Lung (tissue), 16 donors: Measurements from ENCODE around the gene SLC34A1. TPM values are rescaled to one million over a fixed set of nuclear protein-coding genes. Genes with fewer than 3 reads are reported as not detected.

Source experiments
- ATAC-seq: fragments of 200-7000 bp; cut with Tn5 transposase; one replicate; pipeline ENCODE4 v1.9.1; 2020; ENCODE audit warnings: moderate number of reproducible peaks; ENCODE audit not compliant: insufficient read depth, low FRiP score
- DNase-seq, 3 donors: peaks; one replicate each; pipeline ENCODE4 v3.0.0-alpha.2; 2013 to 2017
- H3K27ac ChIP-seq, 2 donors: one replicate each; pipeline ENCODE4 v1.5.1; 2013; ENCODE audit warnings: mild to moderate bottlenecking in 2 of 2, moderate library complexity in 2 of 2, control low read depth in 1 of 2, inconsistent platforms in 1 of 2, low read depth in 1 of 2, low read length in 1 of 2
- H3K27me3 ChIP-seq, 3 donors: one replicate each; pipeline ENCODE4 v1.5.1; 2013; ENCODE audit warnings: low read length in 2 of 3; ENCODE audit not compliant: control insufficient read depth in 3 of 3, insufficient read depth in 3 of 3
- H3K36me3 ChIP-seq, 4 donors: one replicate each; pipeline ENCODE4 v1.5.1; 2013; ENCODE audit warnings: low read length in 4 of 4, mild to moderate bottlenecking in 1 of 4, moderate library complexity in 1 of 4; ENCODE audit not compliant: control insufficient read depth in 4 of 4, insufficient read depth in 4 of 4
- H3K4me1 ChIP-seq, 5 donors: one replicate each; pipeline ENCODE4 v1.5.1; 2013; ENCODE audit warnings: low read length in 5 of 5, mild to moderate bottlenecking in 2 of 5, moderate library complexity in 1 of 5; ENCODE audit not compliant: control insufficient read depth in 5 of 5, insufficient read depth in 5 of 5
- H3K4me3 ChIP-seq: one replicate; pipeline ENCODE4 v1.5.1; 2013; ENCODE audit warnings: mild to moderate bottlenecking, control low read depth, moderate library complexity
- H3K9ac ChIP-seq, 2 donors: one replicate each; pipeline ENCODE4 v1.5.1; 2013; ENCODE audit warnings: low read length in 2 of 2, control low read depth in 1 of 2; ENCODE audit not compliant: insufficient read depth in 1 of 2
- H3K9me3 ChIP-seq, 4 donors: one replicate each; pipeline ENCODE4 v1.5.1; 2013; ENCODE audit warnings: low read length in 3 of 4, mild to moderate bottlenecking in 1 of 4, moderate library complexity in 1 of 4; ENCODE audit not compliant: control insufficient read depth in 4 of 4, insufficient read depth in 3 of 4
- WGBS, 2 donors: extraction: QIAGEN DNeasy Blood & Tissue Kit; methylation state at CpG; one replicate each; pipeline ENCODE4 v1.1.7; 2013; 5-methylcytosine and 5-hydroxymethylcytosine counted together
- long read RNA-seq, 5 donors: transcript quantifications; one replicate each; lab custom pipeline, GENCODE V29; 2026
- polyA plus RNA-seq, 2 donors: library from polyadenylated mRNA; stranded (reverse); fragments of 200-250 nt; gene quantifications; one replicate each; pipeline ENCODE4 v1.2.1, GENCODE V29; 2013
- total RNA-seq, 2 donors: library from RNA; depleted of rRNA in 1 of 2; stranded (reverse); fragments of >200 nt in 1 of 2; gene quantifications; one replicate each; pipeline ENCODE4 v1.2.1, GENCODE V29; 2014 to 2021
- TF ChIP-seq, protein P1 (sequence below): IDR thresholded peaks from 2 replicates; pipeline ENCODE4 v1.5.1; 2012; ENCODE audit warnings: mild to moderate bottlenecking; ENCODE audit errors: control extremely low read depth, extremely low read depth
- donor health status: control.
- donor health status: control.
- donor health status: Bipolar disorder and iron deficiency.
- donor health status: healthy.
- donor health status: DM: yes; HTN: yes; CAD: no.

SLC34A1 gene, protein sequence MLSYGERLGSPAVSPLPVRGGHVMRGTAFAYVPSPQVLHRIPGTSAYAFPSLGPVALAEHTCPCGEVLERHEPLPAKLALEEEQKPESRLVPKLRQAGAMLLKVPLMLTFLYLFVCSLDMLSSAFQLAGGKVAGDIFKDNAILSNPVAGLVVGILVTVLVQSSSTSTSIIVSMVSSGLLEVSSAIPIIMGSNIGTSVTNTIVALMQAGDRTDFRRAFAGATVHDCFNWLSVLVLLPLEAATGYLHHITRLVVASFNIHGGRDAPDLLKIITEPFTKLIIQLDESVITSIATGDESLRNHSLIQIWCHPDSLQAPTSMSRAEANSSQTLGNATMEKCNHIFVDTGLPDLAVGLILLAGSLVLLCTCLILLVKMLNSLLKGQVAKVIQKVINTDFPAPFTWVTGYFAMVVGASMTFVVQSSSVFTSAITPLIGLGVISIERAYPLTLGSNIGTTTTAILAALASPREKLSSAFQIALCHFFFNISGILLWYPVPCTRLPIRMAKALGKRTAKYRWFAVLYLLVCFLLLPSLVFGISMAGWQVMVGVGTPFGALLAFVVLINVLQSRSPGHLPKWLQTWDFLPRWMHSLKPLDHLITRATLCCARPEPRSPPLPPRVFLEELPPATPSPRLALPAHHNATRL
- total RNA-seq (not detected), polyA plus RNA-seq (under 1 TPM in 1 of 2 donors, not detected in 1; 0.02 TPM)
- long read RNA-seq, donor 1, result 0 reads
- long read RNA-seq, donor 2, result 0 reads
- long read RNA-seq, donor 3, result 0 reads
- long read RNA-seq, donor 4, result 0 reads
- long read RNA-seq, donor 5, result 0 reads

DNA sequence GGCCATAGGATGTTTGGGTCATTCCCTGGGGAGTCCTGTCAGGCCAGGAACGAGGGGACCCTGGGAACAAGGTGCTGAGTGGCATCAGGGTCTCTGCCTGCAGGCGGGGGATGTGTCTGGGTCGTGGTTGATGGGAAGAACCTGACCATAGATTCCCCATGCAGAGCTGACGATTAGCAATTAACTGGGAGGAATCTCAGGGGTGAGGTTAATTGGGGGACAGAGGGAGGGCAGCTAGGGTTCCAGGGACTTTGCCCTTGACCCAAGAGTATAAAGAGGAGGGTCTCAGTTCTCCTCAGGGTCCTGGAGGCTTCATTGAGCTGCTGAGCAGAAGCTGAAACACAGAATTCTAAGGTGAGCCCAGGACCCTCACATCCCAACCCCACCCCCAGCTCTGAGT is at the start of gene SLC34A1:
SLC34A1 (plus strand) TSS at position 301 of the 400 bp plus-strand sequence. CDS start 1,308 bp downstream, outside the sequence.
- H3K4me3 ChIP-seq, result no peak within 1 kb of the TSS
- WGBS, 2 donors, result 70 to 86% methylated on average over 4 of the region's 4 CpGs
- peaks cover 0 to 6% (median 0%) of the 10 kb centered on the region in 3 donors for H3K27me3 ChIP-seq
- no peak for DNase-seq
- H3K9me3 ChIP-seq, result no peaks in the 10 kb centered on the region
- ATAC-seq, result no peak
- TF ChIP-seq, protein P1, sequence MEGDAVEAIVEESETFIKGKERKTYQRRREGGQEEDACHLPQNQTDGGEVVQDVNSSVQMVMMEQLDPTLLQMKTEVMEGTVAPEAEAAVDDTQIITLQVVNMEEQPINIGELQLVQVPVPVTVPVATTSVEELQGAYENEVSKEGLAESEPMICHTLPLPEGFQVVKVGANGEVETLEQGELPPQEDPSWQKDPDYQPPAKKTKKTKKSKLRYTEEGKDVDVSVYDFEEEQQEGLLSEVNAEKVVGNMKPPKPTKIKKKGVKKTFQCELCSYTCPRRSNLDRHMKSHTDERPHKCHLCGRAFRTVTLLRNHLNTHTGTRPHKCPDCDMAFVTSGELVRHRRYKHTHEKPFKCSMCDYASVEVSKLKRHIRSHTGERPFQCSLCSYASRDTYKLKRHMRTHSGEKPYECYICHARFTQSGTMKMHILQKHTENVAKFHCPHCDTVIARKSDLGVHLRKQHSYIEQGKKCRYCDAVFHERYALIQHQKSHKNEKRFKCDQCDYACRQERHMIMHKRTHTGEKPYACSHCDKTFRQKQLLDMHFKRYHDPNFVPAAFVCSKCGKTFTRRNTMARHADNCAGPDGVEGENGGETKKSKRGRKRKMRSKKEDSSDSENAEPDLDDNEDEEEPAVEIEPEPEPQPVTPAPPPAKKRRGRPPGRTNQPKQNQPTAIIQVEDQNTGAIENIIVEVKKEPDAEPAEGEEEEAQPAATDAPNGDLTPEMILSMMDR, result no peak
- H3K27ac ChIP-seq, result no peak within 1 kb of the TSS
- H3K4me1 ChIP-seq, result peaks cover 0 to 3% (median 0%) of the 10 kb centered on the region in 5 donors
- H3K36me3 ChIP-seq, result no peaks in the 10 kb centered on the region
- no peak within 1 kb of the TSS for H3K9ac ChIP-seq

DNA sequence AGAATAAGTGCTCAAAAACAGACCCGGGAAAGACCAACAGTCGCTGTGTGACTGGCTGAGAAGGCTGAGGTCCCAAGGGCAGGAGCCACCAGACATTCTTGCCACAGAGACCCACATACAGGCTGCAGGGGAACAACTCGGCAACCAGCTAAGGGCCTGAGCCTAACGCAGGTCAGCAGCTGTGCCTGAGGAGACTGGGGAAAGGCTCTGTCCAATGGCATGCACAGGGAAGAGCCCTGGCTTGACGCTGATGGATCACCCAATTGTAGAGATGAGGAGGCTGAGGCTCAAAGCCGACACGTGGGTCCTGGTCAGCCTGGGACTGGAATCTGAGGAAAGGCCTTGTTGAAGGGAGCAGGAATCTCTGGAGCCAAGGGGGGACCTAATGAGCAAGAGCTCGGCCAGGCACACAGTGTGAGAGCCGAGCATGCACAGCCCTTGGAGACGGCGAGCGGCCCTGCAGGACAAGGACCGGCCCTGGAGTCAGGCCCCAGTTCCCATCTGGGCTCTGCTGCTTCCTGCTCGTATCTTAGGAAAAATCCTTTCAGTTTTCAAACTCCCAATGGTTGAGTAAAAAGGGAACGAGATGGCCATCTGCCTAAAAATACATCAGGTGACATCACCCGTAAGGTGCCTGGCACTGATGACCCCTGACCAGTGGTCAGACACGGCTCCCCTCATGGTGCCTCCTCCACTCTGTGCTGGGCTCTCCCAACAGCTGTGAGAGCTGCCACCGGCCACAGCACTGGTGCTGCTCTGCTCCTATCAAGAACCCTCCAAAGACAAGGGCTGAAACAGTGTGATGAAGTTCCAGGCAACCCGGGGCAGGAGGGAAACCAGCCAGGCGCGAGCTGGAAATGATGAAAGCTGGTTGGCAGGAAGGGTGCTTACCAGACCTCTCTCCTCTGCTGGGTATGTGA is 49.2 kb upstream of the SLC34A1 start:
- H3K27me3 ChIP-seq, result no peaks in the 10 kb centered on the region
- H3K4me1 ChIP-seq, result no peaks in the 10 kb centered on the region
- H3K36me3 ChIP-seq, result peaks cover 13 to 84% (median 30%) of the 10 kb centered on the region in 4 donors
- ATAC-seq (no peak), DNase-seq (no peak)
- no peaks in the 10 kb centered on the region for H3K9me3 ChIP-seq
- no peak overlapping the region for H3K27ac ChIP-seq
- TF ChIP-seq, protein P1, result no peak
- no peak overlapping the region for H3K9ac ChIP-seq
- 91 to 92% methylated on average over 21 of the region's 21 CpGs for whole genome bisulfite sequencing, 2 donors
- no peak overlapping the region for H3K4me3 ChIP-seq

DNA sequence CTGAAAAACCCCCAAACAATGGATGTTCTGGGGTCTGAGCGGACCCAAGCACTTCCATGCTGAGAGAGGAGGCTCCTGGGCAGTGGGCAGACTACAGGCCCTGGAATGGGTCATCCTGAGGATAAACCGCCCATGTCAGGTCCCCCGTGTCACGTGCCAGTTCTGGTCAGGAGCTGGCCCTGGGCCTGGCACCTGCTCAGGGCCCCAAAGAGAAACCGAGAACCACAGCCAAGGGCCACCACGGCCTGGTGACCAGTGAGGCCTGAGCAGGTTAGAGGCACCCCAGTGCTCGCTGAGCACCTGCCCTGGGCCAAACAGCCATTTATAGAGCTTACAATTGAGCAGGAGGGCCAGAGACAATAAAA is 48.6 kb upstream of the SLC34A1 start:
- Histone ChIP-seq H3K4me1 (no peaks in the 10 kb centered on the region), H3K27me3 (no peaks in the 10 kb centered on the region), H3K36me3 (peaks cover 13 to 77% (median 30%) of the 10 kb centered on the region in 4 donors), H3K9me3 (no peaks in the 10 kb centered on the region), H3K4me3 (no peak overlapping the region), H3K9ac (no peak overlapping the region), H3K27ac (no peak overlapping the region)
- ATAC-seq, result no peak
- DNase-seq, result no peak
- 99% methylated on average over 7 of the region's 7 CpGs for WGBS, 2 donors
- TF ChIP-seq, protein P1, result no peak
